Measurements from ENCODE around the gene COLQ. TPM values are rescaled to one million over a fixed set of nuclear protein-coding genes. Genes with fewer than 3 reads are reported as not detected.
"Not testable (repeated sequence)": the region's sequence is repeated elsewhere in the genome, so short reads cannot be mapped to it uniquely, and the experiment has no call there.

The COLQ gene
- total RNA-seq, 1 donor from 2014 or later = 0.13 TPM

- no peak for DNase-seq (ENCODE audit: low read depth)
- TF ChIP-seq CTCF (IDR thresholded peaks at IDR 0.05; ENCODE audit: insufficient read depth, low read length, poor library complexity, severe bottlenecking) = no peak
- H3K36me3 ChIP-seq (ENCODE audit: control insufficient read depth, insufficient read depth, low read length) = no peaks in the 10 kb centered on the region
- H3K27me3 ChIP-seq (ENCODE audit: control insufficient read depth, insufficient read depth, low read length) = no peaks in the 10 kb centered on the region
- H3K4me3 ChIP-seq (ENCODE audit: low read depth, low read length) = no peak overlapping the region
Measured at GRCh38 chr3:15467227-15468181, 54.0 kb downstream of the COLQ start.

- no peaks in the 10 kb centered on the region for H3K27me3 ChIP-seq (ENCODE audit: control insufficient read depth, insufficient read depth, low read length)
- no peak overlapping the region for H3K4me3 ChIP-seq (ENCODE audit: low read depth, low read length)
- no peak for DNase-seq (ENCODE audit: low read depth)
- TF ChIP-seq CTCF (IDR thresholded peaks at IDR 0.05; ENCODE audit: insufficient read depth, low read length, poor library complexity, severe bottlenecking) = no peak
- no peaks in the 10 kb centered on the region for H3K36me3 ChIP-seq (ENCODE audit: control insufficient read depth, insufficient read depth, low read length)
Measured at GRCh38 chr3:15465876-15466585, 55.5 kb downstream of the COLQ start.

GRCh38 chr3:15462451-15462850 is 59.1 kb downstream of the COLQ start:
- H3K27me3 ChIP-seq (ENCODE audit: control insufficient read depth, insufficient read depth, low read length) = no peaks in the 10 kb centered on the region
- no peak for TF ChIP-seq CTCF (IDR thresholded peaks at IDR 0.05; ENCODE audit: insufficient read depth, low read length, poor library complexity, severe bottlenecking)
- H3K4me3 ChIP-seq (ENCODE audit: low read depth, low read length) = no peak overlapping the region
- no peaks in the 10 kb centered on the region for H3K36me3 ChIP-seq (ENCODE audit: control insufficient read depth, insufficient read depth, low read length)
- DNase-seq (ENCODE audit: low read depth) = no peak

- no peak for TF ChIP-seq CTCF (IDR thresholded peaks at IDR 0.05; ENCODE audit: insufficient read depth, low read length, poor library complexity, severe bottlenecking)
- no peaks in the 10 kb centered on the region for H3K27me3 ChIP-seq (ENCODE audit: control insufficient read depth, insufficient read depth, low read length)
- no peaks in the 10 kb centered on the region for H3K36me3 ChIP-seq (ENCODE audit: control insufficient read depth, insufficient read depth, low read length)
- H3K4me3 ChIP-seq (ENCODE audit: low read depth, low read length) = no peak overlapping the region
- no peak for DNase-seq (ENCODE audit: low read depth)
Measured at GRCh38 chr3:15460891-15461531, 60.5 kb downstream of the COLQ start.

- TF ChIP-seq CTCF (IDR thresholded peaks at IDR 0.05; ENCODE audit: insufficient read depth, low read length, poor library complexity, severe bottlenecking) = no peak
- DNase-seq (ENCODE audit: low read depth) = no peak
- H3K27me3 ChIP-seq (ENCODE audit: control insufficient read depth, insufficient read depth, low read length) = no peaks in the 10 kb centered on the region
- H3K36me3 ChIP-seq (ENCODE audit: control insufficient read depth, insufficient read depth, low read length) = no peaks in the 10 kb centered on the region
- no peak overlapping the region for H3K4me3 ChIP-seq (ENCODE audit: low read depth, low read length)
Measured at GRCh38 chr3:15458212-15458780, 63.2 kb downstream of the COLQ start.

- not testable (repeated sequence) for H3K36me3 ChIP-seq (ENCODE audit: control insufficient read depth, insufficient read depth, low read length); H3K27me3 ChIP-seq (ENCODE audit: control insufficient read depth, insufficient read depth, low read length); DNase-seq (ENCODE audit: low read depth); H3K4me3 ChIP-seq (ENCODE audit: low read depth, low read length)
Measured at GRCh38 chr3:15456915-15457314, 64.6 kb downstream of the COLQ start.

Measured in kidney epithelial cell (primary cell).